C4-2B (cell line): Measurements from ENCODE around the gene RDM1.

ENCODE experiments used
- ZFX ChIP-seq: fragments of 450-650 bp; IDR thresholded peaks from 2 replicates; pipeline ENCODE4 v1.6.1; 2017
- TF ChIP-seq, protein P1 (sequence below): fragments of 450-650 bp; conservative IDR thresholded peaks from 2 replicates; pipeline ENCODE4 v1.5.1; 2017; ENCODE audit warnings: mild to moderate bottlenecking

DNA sequence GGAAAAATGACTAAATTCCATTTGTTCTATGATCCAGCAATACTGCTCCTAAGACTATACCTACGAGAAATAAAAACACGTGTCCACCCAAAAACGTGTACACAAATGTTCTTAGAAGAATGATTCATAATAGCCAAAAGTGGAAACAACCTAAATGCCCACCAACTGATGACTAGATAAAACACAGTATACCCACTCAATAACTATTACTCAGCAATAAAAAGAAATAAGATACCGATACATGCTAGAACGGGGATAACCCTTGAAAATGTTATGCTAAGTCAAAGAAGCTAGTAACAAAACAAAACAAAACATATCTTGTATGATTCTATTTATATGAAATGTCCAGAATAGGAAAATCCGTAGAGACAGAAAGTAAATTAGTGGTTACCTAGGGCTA is 33.1 kb upstream of the RDM1 start:
- TF ChIP-seq, protein P1, sequence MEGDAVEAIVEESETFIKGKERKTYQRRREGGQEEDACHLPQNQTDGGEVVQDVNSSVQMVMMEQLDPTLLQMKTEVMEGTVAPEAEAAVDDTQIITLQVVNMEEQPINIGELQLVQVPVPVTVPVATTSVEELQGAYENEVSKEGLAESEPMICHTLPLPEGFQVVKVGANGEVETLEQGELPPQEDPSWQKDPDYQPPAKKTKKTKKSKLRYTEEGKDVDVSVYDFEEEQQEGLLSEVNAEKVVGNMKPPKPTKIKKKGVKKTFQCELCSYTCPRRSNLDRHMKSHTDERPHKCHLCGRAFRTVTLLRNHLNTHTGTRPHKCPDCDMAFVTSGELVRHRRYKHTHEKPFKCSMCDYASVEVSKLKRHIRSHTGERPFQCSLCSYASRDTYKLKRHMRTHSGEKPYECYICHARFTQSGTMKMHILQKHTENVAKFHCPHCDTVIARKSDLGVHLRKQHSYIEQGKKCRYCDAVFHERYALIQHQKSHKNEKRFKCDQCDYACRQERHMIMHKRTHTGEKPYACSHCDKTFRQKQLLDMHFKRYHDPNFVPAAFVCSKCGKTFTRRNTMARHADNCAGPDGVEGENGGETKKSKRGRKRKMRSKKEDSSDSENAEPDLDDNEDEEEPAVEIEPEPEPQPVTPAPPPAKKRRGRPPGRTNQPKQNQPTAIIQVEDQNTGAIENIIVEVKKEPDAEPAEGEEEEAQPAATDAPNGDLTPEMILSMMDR = no peak
- TF ChIP-seq ZFX = no peak
